ENCODE data around the gene DPYSL5.

DNA sequence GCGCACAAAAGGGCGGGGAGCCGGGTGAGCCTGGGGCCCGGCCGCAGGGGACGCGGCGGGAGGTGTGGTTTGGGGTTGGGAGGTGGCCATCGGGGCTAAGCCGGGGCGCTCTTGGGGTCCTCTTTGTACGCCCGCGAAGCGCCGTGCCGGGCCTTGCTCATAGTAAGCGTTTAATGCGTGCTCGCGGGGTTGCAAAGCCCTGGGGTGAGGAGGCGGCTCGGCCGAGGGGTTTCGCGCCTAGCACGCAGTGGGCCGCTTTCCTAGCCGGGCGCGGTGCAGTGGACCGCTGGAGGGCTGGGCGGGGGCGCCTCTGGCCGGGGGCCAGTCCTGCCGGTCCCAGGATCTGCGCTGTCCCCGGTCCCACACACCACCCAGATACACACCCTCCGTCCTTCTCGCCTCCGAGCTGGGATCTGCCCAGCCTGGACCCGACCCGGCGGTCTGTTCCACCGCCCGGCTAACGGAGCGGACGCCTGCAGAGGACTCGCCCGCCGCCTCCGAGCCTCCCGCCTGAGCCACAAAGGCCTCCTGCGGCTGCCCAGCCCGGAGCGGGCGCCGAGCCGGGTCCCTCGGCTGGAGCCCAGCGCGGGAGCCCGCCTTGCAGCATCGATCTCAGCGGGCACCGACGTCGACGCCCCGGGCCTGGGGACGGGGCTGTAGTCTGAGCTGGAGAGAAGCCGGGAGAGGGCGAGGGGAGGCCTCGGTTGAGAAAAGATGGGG, 564 bp downstream of the DPYSL5 start:
- TF ChIP-seq, protein P1, sequence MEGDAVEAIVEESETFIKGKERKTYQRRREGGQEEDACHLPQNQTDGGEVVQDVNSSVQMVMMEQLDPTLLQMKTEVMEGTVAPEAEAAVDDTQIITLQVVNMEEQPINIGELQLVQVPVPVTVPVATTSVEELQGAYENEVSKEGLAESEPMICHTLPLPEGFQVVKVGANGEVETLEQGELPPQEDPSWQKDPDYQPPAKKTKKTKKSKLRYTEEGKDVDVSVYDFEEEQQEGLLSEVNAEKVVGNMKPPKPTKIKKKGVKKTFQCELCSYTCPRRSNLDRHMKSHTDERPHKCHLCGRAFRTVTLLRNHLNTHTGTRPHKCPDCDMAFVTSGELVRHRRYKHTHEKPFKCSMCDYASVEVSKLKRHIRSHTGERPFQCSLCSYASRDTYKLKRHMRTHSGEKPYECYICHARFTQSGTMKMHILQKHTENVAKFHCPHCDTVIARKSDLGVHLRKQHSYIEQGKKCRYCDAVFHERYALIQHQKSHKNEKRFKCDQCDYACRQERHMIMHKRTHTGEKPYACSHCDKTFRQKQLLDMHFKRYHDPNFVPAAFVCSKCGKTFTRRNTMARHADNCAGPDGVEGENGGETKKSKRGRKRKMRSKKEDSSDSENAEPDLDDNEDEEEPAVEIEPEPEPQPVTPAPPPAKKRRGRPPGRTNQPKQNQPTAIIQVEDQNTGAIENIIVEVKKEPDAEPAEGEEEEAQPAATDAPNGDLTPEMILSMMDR (IDR thresholded peaks at IDR 0.05; ENCODE audit: low read length) = no peak
- TF ChIP-seq EZH2 (IDR thresholded peaks at IDR 0.05; ENCODE audit: borderline replicate concordance, low read length) = no peak
